Sigmoid colon (tissue), 3 donors: ENCODE measurements around the gene LONP1.

Experiments used
- POLR2A ChIP-seq, 2 donors: fragments of 450-650 bp; IDR thresholded peaks; one replicate each; pipeline ENCODE4 v1.6.1; 2016; ENCODE audit warnings: antibody characterized with exemption in 2 of 2, mild to moderate bottlenecking in 2 of 2, moderate library complexity in 2 of 2
- TF ChIP-seq, protein P1 (sequence below), 4 experiments: fragments of 450-650 bp in 3 of 4; fragments of 200-600 bp in 1 of 4; IDR thresholded peaks; one replicate each; pipeline ENCODE4 v1.5.1; 2016 to 2019; ENCODE audit warnings: antibody characterized with exemption in 4 of 4, mild to moderate bottlenecking in 3 of 4, moderate library complexity in 2 of 4

DNA sequence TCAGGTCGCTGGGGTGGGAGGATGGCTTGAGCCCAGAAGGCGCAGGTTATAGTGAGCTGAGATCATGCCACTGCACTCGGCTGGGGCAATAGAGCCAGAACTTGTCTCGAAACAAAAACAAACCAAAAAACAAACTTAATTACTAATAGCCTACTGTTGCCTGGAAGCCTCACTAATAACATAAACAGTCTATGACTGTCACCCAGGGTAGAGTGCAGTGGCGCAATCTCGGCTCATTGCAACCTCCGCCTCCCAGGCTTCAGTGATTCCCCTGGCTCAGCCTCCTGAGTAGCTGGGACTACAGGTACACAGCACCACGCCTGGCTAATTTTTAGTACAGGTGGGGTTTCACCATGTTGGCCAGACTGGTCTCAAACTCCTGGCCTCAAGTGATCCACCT is 18.5 kb upstream of the LONP1 start:
- TF ChIP-seq, protein P1, sequence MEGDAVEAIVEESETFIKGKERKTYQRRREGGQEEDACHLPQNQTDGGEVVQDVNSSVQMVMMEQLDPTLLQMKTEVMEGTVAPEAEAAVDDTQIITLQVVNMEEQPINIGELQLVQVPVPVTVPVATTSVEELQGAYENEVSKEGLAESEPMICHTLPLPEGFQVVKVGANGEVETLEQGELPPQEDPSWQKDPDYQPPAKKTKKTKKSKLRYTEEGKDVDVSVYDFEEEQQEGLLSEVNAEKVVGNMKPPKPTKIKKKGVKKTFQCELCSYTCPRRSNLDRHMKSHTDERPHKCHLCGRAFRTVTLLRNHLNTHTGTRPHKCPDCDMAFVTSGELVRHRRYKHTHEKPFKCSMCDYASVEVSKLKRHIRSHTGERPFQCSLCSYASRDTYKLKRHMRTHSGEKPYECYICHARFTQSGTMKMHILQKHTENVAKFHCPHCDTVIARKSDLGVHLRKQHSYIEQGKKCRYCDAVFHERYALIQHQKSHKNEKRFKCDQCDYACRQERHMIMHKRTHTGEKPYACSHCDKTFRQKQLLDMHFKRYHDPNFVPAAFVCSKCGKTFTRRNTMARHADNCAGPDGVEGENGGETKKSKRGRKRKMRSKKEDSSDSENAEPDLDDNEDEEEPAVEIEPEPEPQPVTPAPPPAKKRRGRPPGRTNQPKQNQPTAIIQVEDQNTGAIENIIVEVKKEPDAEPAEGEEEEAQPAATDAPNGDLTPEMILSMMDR (IDR thresholded peaks at IDR 0.05), result no peak
- no peak for TF ChIP-seq POLR2A (IDR thresholded peaks at IDR 0.05)
